WTC11 (cell line): ENCODE data around the gene DENND1B. TPM values are rescaled to one million over a fixed set of nuclear protein-coding genes. Genes with fewer than 3 reads are reported as not detected.

Source experiments
- ATAC-seq: fragments of 200-7000 bp; cut with Tn5 transposase; 2 replicates; pipeline ENCODE4 v1.10.0; 2021; ENCODE audit warnings: mild to moderate bottlenecking, moderate library complexity
- CTCF ChIA-PET: fragments of 300-600 bp; sonication (Branson Sonifier 250); formaldehyde crosslinking; loops from one replicate; lab custom pipeline; 2021; ENCODE audit warnings: antibody characterized with exemption; lab: Charles Lee
- POLR2A ChIA-PET: fragments of 350-600 bp; sonication (Branson Sonifier 250); formaldehyde crosslinking; loops from one replicate; lab custom pipeline; 2021; ENCODE audit warnings: antibody characterized with exemption; lab: Charles Lee
- DNase-seq: peaks from one replicate; pipeline ENCODE4 v3.0.0; 2021; ENCODE audit warnings: low spot score
- H3K27ac Mint-ChIP-seq: 2 replicates; pipeline ENCODE4 v1.8.0; 2021; ENCODE audit warnings: mixed read lengths
- H3K27me3 Mint-ChIP-seq: 2 replicates; pipeline ENCODE4 v1.8.0; 2021; ENCODE audit warnings: low read depth, mild to moderate bottlenecking, moderate library complexity, mixed read lengths
- H3K36me3 Mint-ChIP-seq: 2 replicates; pipeline ENCODE4 v1.8.0; 2021; ENCODE audit warnings: mixed read lengths
- H3K4me1 Mint-ChIP-seq: 2 replicates; pipeline ENCODE4 v1.8.0; 2022; ENCODE audit warnings: mixed read lengths
- H3K4me3 Mint-ChIP-seq: 2 replicates; pipeline ENCODE4 v1.8.0; 2021; ENCODE audit warnings: mild to moderate bottlenecking, moderate library complexity, mixed read lengths
- H3K9me3 Mint-ChIP-seq: 2 replicates; pipeline ENCODE4 v1.8.0; 2021; ENCODE audit warnings: mixed read lengths
- CBFB ChIP-seq: sonication (generic); formaldehyde crosslinking; IDR thresholded peaks from 2 replicates; pipeline ENCODE4 v1.8.1; 2022; ENCODE audit warnings: mild to moderate bottlenecking, low read depth, missing genetic modification reagents
- E2F1 ChIP-seq: sonication (generic); formaldehyde crosslinking; IDR thresholded peaks from 2 replicates; pipeline ENCODE4 v1.8.0; 2022; ENCODE audit warnings: mild to moderate bottlenecking, missing genetic modification reagents
- ELF4 ChIP-seq: sonication (generic); formaldehyde crosslinking; IDR thresholded peaks from 2 replicates; pipeline ENCODE4 v1.8.1; 2022; ENCODE audit warnings: low read depth, mild to moderate bottlenecking, moderate library complexity, missing genetic modification reagents
- FOXK1 ChIP-seq: sonication (generic); formaldehyde crosslinking; IDR thresholded peaks from 2 replicates; pipeline ENCODE4 v1.8.0; 2022; ENCODE audit warnings: mild to moderate bottlenecking, moderate library complexity, missing genetic modification reagents
- FOXP1 ChIP-seq: sonication (generic); formaldehyde crosslinking; IDR thresholded peaks from 2 replicates; pipeline ENCODE4 v1.8.0; 2022; ENCODE audit warnings: missing genetic modification reagents, mild to moderate bottlenecking, moderate library complexity, borderline replicate concordance
- GRHL2 ChIP-seq: fragments of 250-450 bp; sonication (Bioruptor Pico); IDR thresholded peaks from 2 replicates; pipeline ENCODE4 v1.8.0; 2022; ENCODE audit warnings: mild to moderate bottlenecking, moderate library complexity; ENCODE audit not compliant: insufficient replicate concordance, severe bottlenecking
- HMGA2 ChIP-seq: fragments of 250-450 bp; sonication (Bioruptor Pico); IDR thresholded peaks from 2 replicates; pipeline ENCODE4 v1.4.0; 2021; ENCODE audit warnings: mild to moderate bottlenecking, moderate library complexity
- MLX ChIP-seq: sonication (generic); formaldehyde crosslinking; IDR thresholded peaks from 2 replicates; pipeline ENCODE4 v1.8.1; 2023; ENCODE audit warnings: mild to moderate bottlenecking, missing genetic modification reagents, moderate library complexity
- NFATC4 ChIP-seq: fragments of 250-450 bp; sonication (Bioruptor Pico); IDR thresholded peaks from 2 replicates; pipeline ENCODE4 v1.9.0; 2021; ENCODE audit warnings: mild to moderate bottlenecking
- NR3C1 ChIP-seq: sonication (generic); formaldehyde crosslinking; conservative IDR thresholded peaks from 2 replicates; pipeline ENCODE4 v1.8.1; 2023; ENCODE audit warnings: low read depth, mild to moderate bottlenecking, missing genetic modification reagents
- RELA ChIP-seq: sonication (generic); formaldehyde crosslinking; IDR thresholded peaks from 2 replicates; pipeline ENCODE4 v1.8.1; 2022; ENCODE audit warnings: missing genetic modification reagents, mild to moderate bottlenecking, borderline replicate concordance
- RORB ChIP-seq: fragments of 250-450 bp; sonication (Bioruptor Pico); IDR thresholded peaks from 2 replicates; pipeline ENCODE4 v1.9.0; 2021; ENCODE audit warnings: mild to moderate bottlenecking
- SOX15 ChIP-seq: fragments of 250-450 bp; sonication (Bioruptor Pico); IDR thresholded peaks from 2 replicates; pipeline ENCODE4 v1.9.0; 2021; ENCODE audit warnings: mild to moderate bottlenecking
- TEAD4 ChIP-seq: sonication (generic); formaldehyde crosslinking; IDR thresholded peaks from 2 replicates; pipeline ENCODE4 v1.8.0; 2022; ENCODE audit warnings: mild to moderate bottlenecking, missing genetic modification reagents
- ZBTB21 ChIP-seq: sonication (generic); formaldehyde crosslinking; IDR thresholded peaks from 2 replicates; pipeline ENCODE4 v1.8.1; 2023; ENCODE audit warnings: mild to moderate bottlenecking, missing genetic modification reagents, borderline replicate concordance
- ZMAT4 ChIP-seq: fragments of 250-450 bp; sonication (Bioruptor Pico); IDR thresholded peaks from 2 replicates; pipeline ENCODE4 v1.9.0; 2021; ENCODE audit warnings: mild to moderate bottlenecking
- ZNF232 ChIP-seq: sonication (generic); formaldehyde crosslinking; IDR thresholded peaks from 2 replicates; pipeline ENCODE4 v1.8.0; 2022; ENCODE audit warnings: mild to moderate bottlenecking, missing genetic modification reagents
- ZNF317 ChIP-seq: sonication (generic); formaldehyde crosslinking; IDR thresholded peaks from 2 replicates; pipeline ENCODE4 v1.8.1; 2023; ENCODE audit warnings: low read depth, mild to moderate bottlenecking, moderate library complexity, missing genetic modification reagents, borderline replicate concordance
- ZNF425 ChIP-seq: fragments of 250-450 bp; sonication (Bioruptor Pico); conservative IDR thresholded peaks from 2 replicates; pipeline ENCODE4 v1.9.0; 2021; ENCODE audit warnings: mild to moderate bottlenecking
- total RNA-seq: library from RNA; stranded (reverse); gene quantifications from 3 replicates; pipeline ENCODE4 v1.2.3, GENCODE V29; 2021

Gene DENND1B
- total RNA-seq, 1 experiment from 2014 or later, result 4.3 TPM

- TF ChIP-seq ZBTB21 (CRISPR knock-in tag) (no peak), NR3C1 (CRISPR knock-in tag) (no peak), ZNF425 (no peak), RELA (no peak), SOX15 (CRISPR knock-in tag) (no peak), ZMAT4 (no peak)
- TF ChIP-seq, all 79 proteins: peak for 0
These were observed 98.0 kb downstream of the DENND1B start (continued) for GRCh38 chr1:197677313-197677712.

GRCh38 chr1:197675583-197676208 lies 99.6 kb downstream of the DENND1B start:
- ATAC-seq, result peak; percentile 32
- H3K27me3 Mint-ChIP-seq, result no peaks in the 10 kb centered on the region
- H3K36me3 Mint-ChIP-seq, result no peaks in the 10 kb centered on the region
- no peak for TF ChIP-seq CBFB (CRISPR knock-in tag)
- no peak for TF ChIP-seq ELF4
- no peak for TF ChIP-seq RORB (CRISPR knock-in tag)
- no peak for TF ChIP-seq MLX (CRISPR knock-in tag)
- ChIA-PET POLR2A (no interaction called here), CTCF (no interaction called here)
- H3K4me1 Mint-ChIP-seq, result peaks cover 13% of the 10 kb centered on the region
- H3K4me3 Mint-ChIP-seq, result peak overlapping the region; percentile 30
- DNase-seq, result no peak
- no peaks in the 10 kb centered on the region for H3K9me3 Mint-ChIP-seq
- H3K27ac Mint-ChIP-seq, result no peak overlapping the region

- peak; percentile 25 for DNase-seq
- Mint-ChIP-seq H3K9me3 (no peaks in the 10 kb centered on the region), H3K27ac (no peak overlapping the region), H3K4me1 (peaks cover 13% of the 10 kb centered on the region), H3K36me3 (no peaks in the 10 kb centered on the region), H3K4me3 (no peak overlapping the region), H3K27me3 (no peaks in the 10 kb centered on the region)
- TF ChIP-seq RORB (CRISPR knock-in tag) (no peak), ZNF425 (no peak), GRHL2 (CRISPR knock-in tag) (no peak), NR3C1 (CRISPR knock-in tag) (no peak), ZNF317 (CRISPR knock-in tag) (no peak), ZMAT4 (no peak)
- ATAC-seq, result peak; percentile 86
- ChIA-PET POLR2A (no interaction called here), CTCF (no interaction called here)
These were observed 101.0 kb downstream of the DENND1B start for GRCh38 chr1:197674286-197674685.

- Mint-ChIP-seq H3K4me3 (no peak overlapping the region), H3K4me1 (peaks cover 13% of the 10 kb centered on the region), H3K9me3 (no peaks in the 10 kb centered on the region), H3K27me3 (no peaks in the 10 kb centered on the region), H3K27ac (no peak overlapping the region), H3K36me3 (no peaks in the 10 kb centered on the region)
- no peak for ATAC-seq
- ChIA-PET CTCF (no interaction called here), POLR2A (no interaction called here)
- no peak for DNase-seq
- no peak for TF ChIP-seq NFATC4 (CRISPR knock-in tag)
- no peak for TF ChIP-seq HMGA2 (CRISPR knock-in tag)
- TF ChIP-seq E2F1, result no peak
- no peak for TF ChIP-seq FOXP1
- no peak for TF ChIP-seq FOXK1
- no peak for TF ChIP-seq ZNF232 (CRISPR knock-in tag)
- no peak for TF ChIP-seq TEAD4 (CRISPR knock-in tag)
These were observed 102.0 kb downstream of the DENND1B start for GRCh38 chr1:197673292-197673691.
